NCI-H2171 (cell line): ENCODE data around the gene BRINP3.
"Not testable (repeated sequence)": the region's sequence is repeated elsewhere in the genome, so short reads cannot be mapped to it uniquely, and the experiment has no call there.

Source experiments
- DNase-seq: peaks from one replicate; lab custom pipeline; 2025; lab: John Stamatoyannopoulos, UW

Gene BRINP3

GRCh38 chr1:190179817-190180216 lies 297.8 kb downstream of the BRINP3 start:
- no peak for DNase-seq

GRCh38 chr1:190178827-190179226 lies 298.8 kb downstream of the BRINP3 start:
- no peak for DNase-seq

- no peak for DNase-seq
Observed at GRCh38 chr1:190177555-190177954, 300.1 kb downstream of the BRINP3 start.

DNA sequence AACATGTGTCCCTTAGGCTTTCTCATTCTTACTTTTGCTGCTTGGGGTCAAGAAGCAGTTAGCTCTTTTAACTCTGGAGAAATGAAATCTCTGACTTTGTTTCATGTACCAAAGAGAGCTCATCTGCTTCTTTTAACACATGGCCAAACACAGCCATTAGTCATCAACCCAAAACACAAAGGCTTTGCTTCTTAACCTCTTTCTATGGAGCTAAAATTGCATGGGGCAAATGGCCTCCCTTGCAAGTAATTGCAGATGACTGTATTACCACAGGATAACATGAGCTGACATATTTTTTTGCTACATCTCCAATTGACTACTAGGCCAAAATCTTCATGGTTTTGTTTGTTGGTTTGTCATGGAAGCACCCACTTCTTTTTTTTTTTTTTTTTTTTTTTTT lies 300.9 kb downstream of the BRINP3 start:
- DNase-seq = no peak

- no peak for DNase-seq
Observed at GRCh38 chr1:190175320-190175719, 302.3 kb downstream of the BRINP3 start.

DNA sequence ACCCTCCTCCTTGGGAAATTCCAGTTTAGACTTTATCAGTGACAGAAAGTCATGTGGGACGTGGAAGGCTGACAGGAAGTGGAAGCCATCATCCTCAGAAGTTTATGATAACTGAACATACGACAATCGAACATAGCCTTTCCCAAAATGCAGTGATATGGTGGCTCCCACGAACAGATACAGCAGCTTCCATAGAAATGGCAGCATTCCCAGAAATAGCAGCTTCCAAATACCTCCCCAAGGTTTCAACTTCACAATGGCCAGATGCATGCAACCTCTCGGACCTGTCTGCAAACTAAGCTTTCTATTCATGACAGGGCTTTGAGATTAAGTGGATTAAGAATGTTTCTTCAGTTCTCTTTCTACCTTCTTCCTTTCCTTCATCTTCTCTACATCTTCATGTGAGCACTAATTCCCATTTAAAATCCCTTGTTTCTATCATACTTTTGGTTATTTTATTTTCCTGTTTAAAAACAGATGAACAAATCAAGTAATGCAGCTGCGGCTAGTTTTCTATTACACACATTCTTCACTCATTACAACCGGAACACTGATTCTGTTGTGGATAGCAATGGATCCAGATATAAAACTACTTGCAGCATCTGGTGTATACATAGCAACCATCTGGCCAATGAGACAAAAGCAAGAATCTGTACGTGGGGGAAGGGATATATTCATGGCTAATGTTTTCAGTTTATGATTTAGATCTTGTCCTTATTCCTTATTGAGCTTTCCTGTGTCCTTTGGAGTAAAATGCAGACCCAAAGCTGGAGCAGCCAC lies 304.8 kb downstream of the BRINP3 start:
- peak; percentile 30 for DNase-seq

- DNase-seq = no peak
Observed at GRCh38 chr1:190170321-190170720, 307.3 kb downstream of the BRINP3 start.

DNA sequence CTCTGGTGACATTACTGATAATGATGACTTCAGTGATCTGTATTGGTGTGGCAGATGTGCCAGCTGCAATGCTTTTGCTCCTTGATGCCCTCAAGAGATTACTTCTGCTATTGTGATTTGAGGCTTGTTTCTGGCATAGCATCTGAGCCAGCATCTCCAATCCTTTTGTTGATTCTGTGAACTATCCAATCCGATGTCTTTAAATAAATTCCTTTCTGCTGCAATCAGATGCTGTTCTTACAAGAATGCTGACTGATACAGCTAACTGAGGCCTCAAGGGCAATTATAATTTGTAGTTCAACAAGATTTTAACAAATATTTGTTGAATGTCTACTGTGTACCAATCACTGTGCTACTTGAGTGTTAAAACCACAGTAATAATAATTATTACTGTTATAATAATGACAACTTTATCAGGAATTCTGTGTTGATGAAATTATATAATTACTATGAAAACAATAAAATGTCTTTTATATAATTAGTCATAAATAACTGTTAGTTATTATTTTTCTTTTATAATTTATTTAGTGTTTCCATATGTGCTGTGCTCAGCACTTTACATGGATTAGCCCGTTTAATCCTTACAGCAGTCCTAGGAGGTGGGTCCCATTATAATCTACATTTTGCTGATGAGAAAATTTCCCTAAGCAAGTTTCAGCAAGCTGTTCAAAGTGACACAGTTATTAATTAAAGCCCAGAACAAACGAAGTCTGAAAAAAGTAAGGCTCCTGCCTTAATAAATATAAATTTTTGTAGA lies 308.2 kb downstream of the BRINP3 start:
- no peak for DNase-seq

DNA sequence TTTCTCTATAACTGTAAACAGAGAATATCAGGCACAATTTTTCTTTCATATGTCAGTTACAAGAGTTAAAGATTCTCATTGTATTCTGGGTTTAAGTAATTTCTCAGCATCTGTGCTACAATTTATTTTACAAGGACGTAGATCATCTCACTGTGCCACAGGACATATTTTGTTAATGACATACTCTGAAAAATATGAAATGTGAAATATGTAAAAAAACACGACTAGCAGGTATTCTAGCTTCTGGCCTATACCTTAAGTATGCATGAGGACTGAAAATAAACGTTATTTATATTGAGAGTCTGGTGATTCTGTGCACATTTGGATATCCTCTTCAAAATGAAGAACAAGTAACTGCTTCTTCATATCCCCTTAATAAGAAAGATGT lies 308.8 kb downstream of the BRINP3 start:
- DNase-seq = no peak

DNA sequence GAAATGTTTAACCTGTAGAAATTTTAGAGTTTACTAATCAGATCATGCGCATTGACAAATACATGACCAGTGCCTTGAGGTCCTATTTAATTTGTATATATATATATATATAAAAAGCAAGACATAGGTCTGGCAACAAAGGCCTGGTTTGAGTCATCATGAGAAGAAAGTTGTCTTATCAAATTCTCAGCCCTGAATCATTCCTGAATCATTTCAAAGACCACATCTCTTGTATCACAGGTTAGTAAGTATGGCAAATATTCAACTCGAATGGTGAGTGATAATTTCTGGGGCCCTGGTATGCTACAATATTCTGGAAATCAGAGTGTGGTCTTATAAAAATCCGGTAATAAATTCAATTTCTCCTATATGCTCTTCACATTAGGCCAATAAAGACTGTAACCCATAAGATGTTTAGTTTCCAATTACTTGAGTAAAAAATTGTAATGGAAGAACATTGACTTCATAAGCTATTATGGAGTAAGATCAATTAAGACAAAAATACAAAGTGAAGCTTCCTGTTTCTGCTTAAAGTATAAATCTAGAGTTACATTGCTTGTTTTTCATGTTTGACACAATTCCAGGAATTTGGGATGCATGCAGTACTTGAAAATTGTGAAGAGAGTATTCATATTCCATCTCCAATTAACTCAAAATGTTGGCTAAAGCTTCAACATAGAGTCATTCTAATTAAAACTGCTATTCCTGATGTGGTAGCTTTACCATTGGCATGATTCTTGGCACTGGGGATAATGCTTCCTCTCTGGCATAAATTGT lies 309.4 kb downstream of the BRINP3 start:
- DNase-seq = no peak

DNA sequence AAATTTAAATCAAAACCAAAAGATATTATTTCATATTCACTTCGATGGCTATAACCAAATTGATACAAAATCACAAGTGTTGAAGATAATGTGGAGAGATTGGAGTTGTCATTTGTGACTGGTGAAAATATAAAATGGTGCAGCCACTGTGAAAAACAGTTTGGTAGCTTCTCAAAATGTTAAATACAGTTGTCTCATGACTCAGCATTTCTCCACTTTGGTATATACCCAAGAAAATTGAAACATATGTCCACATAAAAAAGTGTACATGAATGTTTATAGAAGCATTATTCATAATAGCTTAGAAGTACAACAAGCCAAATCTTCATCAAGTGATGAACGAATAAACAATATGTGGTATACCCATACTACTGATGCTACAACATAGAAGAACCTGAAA lies 318.5 kb downstream of the BRINP3 start:
- no peak for DNase-seq

- no peak for DNase-seq
Observed at GRCh38 chr1:190154744-190155143, 322.9 kb downstream of the BRINP3 start.

DNA sequence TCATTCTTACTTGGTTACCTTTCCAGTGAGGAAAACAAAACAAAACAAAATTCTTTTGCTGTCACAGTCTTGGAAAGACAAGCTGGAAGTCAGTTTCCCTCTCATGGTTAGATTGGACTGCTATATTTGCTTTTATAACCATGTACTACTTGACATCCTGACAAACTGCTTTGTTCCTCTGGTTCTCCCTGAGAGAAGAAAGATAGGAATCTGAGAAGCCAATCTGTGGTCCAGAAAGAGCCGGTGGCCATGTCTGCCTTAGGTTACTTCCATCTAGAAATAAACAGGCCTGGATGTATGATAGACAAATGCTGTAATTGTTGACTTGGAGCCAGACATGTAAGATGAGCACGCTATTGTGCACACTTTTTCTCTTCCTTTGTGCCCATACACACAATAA lies 330.0 kb downstream of the BRINP3 start:
- DNase-seq = no peak

DNA sequence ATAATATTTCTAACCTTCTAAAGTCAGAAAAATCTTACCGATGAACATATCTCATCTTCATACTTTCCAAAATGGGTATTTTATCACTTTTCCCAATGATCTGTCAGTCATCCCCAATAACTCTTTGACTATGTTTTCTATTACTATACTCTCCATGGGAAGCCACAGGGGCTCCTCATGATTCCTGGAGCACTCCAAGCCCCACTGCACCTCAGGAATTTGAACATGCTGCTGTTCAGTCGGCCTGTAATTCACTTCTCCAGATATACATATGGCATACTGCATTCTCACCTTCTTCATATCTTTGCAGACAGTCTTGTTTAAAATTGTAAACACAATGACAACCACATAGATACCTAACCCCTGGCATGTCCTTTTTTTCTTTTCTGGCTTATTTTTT lies 333.0 kb downstream of the BRINP3 start:
- DNase-seq = no peak

GRCh38 chr1:190140644-190141043 lies 337.0 kb downstream of the BRINP3 start:
- no peak for DNase-seq

- DNase-seq = no peak
Observed at GRCh38 chr1:190138702-190139101, 339.0 kb downstream of the BRINP3 start.

DNA sequence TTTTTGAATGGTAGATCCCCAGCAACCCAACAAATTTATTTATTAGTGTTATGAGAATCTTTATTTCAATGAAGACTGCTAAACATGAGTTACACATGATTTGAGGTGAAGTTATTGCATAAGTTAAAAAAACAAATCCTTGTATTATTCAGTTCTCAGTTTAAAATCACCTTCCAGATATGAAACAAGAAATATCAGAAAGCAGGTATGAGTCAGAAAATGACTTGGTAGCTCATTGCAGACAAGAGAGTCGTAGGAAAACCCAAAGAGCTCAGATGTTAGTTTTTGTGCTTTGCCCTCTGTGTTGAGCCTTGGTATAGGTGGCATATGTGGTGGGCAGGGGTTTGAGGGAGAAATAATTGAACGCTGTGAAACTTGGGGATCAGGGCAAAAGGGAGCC lies 339.4 kb downstream of the BRINP3 start:
- DNase-seq = no peak

GRCh38 chr1:190129366-190129765 lies 348.3 kb downstream of the BRINP3 start:
- DNase-seq = no peak

- no peak for DNase-seq
Observed at GRCh38 chr1:190126728-190127127, 350.9 kb downstream of the BRINP3 start.

- no peak for DNase-seq
Observed at GRCh38 chr1:190124068-190124467, 353.6 kb downstream of the BRINP3 start.

GRCh38 chr1:190120564-190120963 lies 357.1 kb downstream of the BRINP3 start:
- not testable (repeated sequence) for DNase-seq

DNA sequence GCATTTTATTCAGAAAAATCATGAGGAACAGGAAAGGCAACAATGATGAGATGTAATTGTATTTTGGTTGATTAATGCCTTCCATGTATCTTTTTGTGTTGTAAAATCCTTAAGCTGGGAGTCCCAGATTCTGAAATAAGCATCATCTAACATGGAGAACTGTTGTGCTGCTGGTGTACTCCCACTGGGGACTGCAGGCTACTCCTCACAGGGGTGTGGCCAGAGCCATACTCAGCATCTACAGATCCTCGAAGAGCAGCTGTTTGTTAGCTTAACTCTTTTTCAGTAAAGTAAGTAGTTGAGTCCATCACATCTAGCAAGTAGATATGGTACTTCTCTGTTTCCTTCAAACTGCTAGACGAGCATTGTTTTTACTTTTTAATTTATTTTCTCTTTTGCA lies 358.0 kb downstream of the BRINP3 start:
- no peak for DNase-seq

GRCh38 chr1:190116921-190117320 lies 360.7 kb downstream of the BRINP3 start:
- no peak for DNase-seq
